Testis (tissue), 2 donors: Measurements from ENCODE around the gene NTM.

ENCODE experiments used
- CTCF ChIP-seq, 3 experiments: fragments of 450-650 bp in 2 of 3; fragments of 200-600 bp in 1 of 3; sonication (generic) in 1 of 3; IDR thresholded peaks; one replicate each; pipeline ENCODE4 v1.5.1; 2016 to 2019; ENCODE audit warnings: antibody characterized with exemption in 3 of 3, mild to moderate bottlenecking in 2 of 3, moderate library complexity in 1 of 3
- POLR2A ChIP-seq: fragments of 450-650 bp; IDR thresholded peaks from one replicate; pipeline ENCODE4 v1.6.1; 2017; ENCODE audit warnings: antibody characterized with exemption, mild to moderate bottlenecking, moderate library complexity

GRCh38 chr11:131644204-131644795 lies 273.9 kb downstream of the NTM start:
- TF ChIP-seq CTCF (IDR thresholded peaks at IDR 0.05) (no peak), POLR2A (no peak)
